ENCODE measurements around the gene PGLYRP1. TPM values are rescaled to one million over a fixed set of nuclear protein-coding genes. Genes with fewer than 3 reads are reported as not detected.

The PGLYRP1 gene
- total RNA-seq, 1 donor from 2014 or later = not detected

DNA sequence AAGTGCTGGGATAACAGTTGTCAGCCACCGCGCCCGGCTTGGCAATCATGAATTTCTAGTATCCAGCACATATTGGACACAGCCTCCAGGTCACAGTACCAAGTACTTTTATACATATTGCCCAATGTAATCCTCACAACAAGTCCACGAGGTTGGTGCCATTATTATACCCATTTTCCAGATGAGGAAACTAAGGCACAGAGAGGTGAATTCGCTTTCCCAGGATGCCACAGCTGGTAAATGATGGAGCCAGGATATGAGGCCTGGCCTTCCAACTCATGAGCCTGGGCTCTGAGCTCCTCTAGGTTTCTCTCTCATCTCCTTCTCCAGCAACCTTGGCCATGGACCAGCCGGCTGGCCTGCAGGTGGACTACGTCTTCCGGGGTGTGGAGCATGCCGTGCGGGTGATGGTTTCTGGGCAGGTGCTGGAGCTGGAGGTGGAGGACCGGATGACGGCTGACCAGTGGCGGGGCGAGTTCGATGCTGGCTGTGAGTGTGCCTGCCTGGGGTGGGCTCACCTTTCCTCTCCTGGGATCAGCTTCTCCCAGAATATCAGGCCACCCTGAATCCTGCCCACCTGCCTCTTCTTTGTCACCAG is 20.1 kb downstream of the PGLYRP1 start:
- DNase-seq (ENCODE audit: low spot score) = no peak

DNA sequence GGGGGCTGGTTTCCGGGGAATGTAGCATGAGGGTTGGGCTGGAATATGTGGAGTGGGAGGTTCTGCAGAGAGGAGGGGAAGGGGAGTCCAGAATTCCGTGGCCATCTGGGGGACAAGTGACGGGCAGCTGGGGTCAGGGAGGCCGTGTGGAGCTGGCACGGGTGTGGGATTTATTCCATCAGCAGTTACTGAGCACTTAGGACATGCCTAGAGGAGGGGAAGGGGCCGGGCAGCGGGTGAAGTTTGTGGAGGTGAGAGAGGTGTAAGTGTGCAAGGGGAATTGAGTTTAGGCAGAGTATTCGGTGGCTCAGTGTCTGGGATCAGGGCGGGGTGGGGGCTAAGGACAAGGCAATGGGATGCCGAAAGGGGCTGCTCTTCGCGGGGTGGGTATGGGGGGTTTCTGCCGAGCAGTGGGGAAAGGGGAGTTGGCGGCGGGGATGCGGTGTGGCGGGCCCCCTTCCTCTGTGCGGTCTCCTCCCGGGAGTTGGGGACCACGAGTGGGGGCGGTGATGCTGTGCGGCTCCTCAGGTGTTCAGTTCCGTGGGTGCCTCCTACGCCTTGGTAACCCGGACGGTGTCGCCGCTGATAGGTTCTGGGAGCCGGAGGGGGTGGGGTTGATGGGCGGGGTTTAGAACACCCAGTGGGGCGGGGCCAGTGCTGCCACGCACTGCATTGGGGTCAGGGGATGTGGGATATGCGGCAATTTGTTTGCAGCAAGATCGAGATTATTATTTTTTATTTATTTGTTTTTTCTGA is 22.2 kb downstream of the PGLYRP1 start:
- no peak for DNase-seq (ENCODE audit: low spot score)

DNA sequence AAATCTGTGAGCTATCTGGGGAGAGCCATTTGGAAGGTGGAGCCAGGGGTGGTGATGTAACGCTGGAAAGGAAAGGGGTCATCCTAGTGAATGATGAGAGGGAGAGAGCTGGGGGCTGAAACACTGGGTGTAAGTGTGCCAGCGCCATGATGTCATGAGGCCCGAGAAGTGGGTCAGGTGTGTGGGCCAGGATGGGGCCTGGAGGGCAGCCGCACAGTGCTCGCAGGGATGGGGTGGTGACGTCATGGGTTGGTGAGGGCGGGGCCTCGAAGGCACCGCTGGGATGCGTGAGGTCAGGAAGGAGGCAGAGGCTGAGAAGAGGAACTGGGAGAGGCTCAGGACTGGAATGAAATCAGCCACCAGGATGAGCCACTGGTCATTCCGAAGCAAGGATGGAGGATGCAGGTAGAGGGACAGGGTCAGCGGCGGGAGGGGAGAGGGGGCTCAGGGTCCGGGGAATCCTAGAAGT is 23.2 kb downstream of the PGLYRP1 start:
- no peak for DNase-seq (ENCODE audit: low spot score)

DNA sequence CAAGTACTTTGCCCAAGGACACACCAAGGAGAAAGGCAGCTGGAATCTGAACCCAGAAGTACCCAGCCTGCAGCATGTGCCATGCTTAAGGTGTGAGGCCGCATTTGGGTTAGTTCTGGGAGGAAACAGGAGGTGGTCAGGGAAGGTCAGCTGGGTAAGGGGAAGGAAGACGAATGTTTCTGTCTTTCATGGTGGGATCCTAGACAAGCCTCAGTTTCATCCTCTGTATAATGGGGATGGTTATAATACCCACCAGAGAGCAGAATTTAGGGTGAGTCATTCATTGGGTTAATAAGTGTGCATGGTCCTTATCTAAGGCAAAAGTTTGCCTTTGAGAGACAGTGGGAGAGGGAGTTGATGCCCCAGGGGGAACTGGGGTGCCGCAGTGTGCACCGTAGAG is 24.0 kb downstream of the PGLYRP1 start:
- DNase-seq (ENCODE audit: low spot score) = no peak

DNA sequence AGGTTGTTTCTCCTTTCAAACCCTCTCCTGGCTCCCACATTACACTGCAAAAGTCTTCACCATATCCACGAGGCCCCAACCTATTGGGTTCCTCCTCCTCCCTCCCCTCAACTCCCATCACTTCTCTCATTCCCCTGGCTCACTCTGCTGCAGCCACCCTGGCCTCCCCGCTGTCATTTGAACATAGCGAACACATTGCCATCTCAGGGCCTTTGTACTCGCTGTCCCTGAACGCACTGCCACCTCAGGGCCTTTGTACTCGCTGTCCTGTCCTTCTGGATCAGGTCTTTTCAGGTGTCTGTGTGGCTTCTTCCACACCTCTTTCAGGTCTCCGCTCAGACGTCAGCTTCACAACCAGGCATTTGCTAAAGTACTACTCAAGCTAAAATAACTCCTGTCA is 25.9 kb downstream of the PGLYRP1 start:
- DNase-seq (ENCODE audit: low spot score) = no peak

DNA sequence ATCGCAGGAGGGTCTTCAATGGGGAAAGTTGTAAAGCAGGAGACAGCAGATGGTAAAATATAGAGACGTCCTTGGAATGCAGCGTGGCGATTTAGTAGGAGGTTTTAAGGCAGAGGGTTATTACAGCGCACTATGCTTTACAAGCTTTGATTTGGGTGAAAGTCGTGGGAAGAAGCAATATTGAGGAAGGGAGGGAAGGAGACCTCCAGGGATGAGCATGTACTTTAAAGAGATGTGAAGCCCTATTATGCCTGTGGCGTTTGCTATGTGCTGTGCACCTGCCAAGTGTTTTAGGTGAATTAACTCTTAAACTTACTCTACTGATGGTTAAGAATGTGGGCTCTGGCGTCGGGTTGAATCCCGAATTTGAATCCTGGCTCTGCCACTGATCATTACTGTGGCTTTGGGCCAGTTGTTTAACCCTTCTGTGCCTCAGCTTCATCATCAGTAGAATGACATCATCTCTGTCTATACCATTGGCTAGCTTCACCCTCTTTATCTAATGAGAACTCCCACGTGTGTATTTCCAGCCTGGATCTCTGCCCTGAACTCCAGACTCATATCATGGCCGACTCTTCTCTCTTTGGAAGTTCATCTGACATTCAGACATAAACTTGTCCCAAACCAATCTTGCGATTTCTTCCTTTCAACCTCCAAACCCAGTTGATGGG is 27.0 kb downstream of the PGLYRP1 start:
- DNase-seq (ENCODE audit: low spot score) = no peak

DNA sequence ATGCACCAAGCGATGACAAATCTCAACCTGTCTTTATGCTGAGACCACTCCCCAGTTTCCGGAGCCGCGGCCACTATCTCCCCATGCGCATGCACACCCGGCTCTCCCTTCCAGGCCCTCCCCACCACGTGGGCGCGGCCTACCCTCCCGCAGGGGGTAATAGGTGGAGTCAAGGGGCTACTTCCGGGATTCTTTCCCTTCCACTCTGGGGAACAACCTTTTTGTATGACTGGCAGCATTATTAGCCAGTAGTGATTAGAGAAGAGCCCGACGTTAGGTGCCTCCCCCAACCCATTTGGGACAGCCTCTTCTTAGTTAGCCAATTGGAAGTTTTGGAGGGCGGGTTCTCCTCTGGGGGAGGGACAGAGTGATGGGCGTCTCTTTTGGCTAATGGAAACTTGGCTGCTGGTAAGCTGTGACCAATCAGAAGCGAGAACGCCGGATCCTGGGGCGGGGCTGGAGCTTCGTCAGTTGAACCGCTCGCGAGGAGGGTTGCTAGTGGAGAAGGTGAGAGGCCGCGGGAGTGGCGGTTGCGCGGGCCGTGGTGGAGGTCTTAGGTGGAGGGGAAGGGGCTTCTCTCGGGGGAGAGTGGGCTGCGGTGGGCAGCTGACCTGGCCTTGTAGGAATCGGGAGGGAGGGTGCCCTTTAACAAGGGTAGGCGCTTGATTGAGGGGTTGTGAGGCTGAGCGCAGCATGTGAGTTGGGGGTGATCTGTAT is 27.7 kb downstream of the PGLYRP1 start, which contains the start of gene CCDC61:
TSS of gene CCDC61 (plus strand) at position 470 of the 717 bp plus-strand sequence. CDS start 7,552 bp downstream, outside the sequence.
- DNase-seq (ENCODE audit: low spot score) = peak; percentile 98

DNA sequence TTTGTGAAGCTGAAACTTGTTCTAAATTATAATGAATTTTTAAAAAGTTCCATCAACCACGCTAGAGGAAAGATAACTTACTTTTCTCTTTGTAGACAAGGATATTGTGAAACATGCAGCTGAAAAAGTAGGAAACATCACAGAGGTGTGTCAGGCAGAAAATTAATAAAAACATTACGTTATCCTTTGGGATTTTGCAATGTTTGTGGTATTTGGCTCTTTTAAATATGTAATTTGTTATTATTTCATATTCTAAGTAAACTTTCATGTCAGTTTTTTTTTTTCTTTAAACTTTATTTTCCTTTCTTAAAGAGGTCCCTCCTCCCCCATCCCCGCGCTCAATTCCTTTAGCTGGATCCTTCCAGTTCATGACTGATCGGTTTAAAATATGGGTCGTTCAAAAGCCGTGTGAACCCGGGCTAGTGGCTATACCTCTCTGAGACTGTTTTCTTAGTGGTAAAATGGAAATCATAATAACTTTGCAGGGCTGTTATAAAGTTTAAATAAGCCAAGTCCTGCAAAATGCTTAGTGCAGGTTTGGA is 28.3 kb downstream of the PGLYRP1 start:
- no peak for DNase-seq (ENCODE audit: low spot score)

DNA sequence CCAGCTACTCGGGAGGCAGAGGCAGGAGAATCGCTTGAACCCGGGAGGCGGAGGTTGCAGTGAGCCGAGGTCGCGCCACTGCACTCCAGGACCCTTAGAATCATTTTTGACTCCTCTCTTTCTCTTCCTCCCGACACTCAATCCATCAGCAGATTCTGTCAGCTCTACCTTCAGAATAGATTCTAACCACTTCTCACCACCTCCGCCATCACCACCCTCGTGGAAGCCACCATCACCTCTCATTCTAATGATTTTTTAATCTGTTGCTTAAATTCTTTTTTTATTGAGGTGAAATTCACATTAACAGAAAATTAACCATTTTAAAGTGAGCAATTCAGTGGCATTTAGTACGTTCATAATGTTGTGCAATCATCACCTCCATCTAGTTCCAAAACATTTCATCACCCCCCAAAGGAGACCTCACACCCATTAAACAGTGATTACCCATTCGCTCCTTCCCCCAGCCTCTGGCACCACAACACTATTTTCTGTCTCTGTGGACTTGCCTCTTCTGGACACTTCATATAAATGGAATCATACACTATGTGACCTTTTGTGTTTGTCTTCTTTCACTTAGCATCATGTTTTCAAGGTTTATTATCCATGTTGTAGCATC is 32.6 kb downstream of the PGLYRP1 start:
- no peak for DNase-seq (ENCODE audit: low spot score)

DNA sequence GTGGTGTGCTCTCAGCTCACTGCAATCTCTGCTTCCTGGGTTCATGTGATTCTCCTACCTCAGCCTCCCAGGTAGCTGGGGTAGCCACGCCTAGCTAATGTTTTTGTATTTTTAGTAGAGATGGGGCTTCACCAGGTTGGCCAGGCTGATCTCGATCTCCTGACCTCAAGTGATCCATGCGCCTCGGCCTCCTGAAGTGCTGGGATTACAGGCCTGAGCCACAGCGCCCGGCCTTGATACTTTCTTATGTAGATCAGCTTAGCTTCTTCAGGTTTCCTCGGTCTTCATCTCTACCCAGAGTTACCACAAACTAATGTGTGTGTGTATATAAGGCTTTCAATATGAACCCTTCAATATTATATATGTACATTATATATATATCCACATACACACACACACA is 37.5 kb downstream of the PGLYRP1 start:
- DNase-seq (ENCODE audit: low spot score) = no peak

DNA sequence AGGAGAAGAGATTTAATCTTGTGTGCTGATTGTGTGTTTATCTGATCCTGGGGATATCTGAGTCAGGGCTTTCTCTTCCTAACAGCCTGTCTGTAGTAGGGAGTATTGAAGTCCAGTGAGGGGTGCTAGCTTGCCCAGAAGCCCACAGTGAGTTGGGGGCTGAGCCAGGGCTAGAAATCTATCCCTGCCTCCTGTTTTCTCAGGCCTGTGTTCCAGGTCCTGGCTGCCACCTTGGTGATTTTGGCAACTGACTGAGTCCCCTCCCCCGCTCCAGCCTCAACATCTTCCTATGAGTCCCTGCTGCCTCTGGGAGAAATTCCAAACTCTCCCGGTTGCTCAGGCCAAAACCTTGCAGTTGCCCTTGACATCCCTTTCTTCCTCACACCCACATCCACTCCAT is 41.5 kb downstream of the PGLYRP1 start:
- no peak for DNase-seq (ENCODE audit: low spot score)

DNA sequence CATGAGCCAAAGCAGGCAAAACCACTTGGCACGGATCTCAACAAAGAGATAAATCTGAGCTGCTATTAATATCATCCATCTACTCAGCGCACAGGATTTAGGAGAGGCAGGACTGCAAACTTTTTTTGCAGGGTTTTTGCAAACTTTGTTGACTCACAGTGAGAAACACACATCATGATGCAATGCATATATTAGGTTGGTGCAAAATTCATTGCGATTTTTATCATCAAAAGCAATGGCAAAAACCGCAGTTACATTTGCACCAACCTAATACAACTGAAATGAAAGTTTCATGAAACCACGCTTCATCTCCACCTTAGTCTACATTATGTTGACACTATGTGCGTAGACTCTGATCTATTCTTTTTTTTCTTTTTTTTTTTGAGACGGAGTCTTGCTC is 44.7 kb downstream of the PGLYRP1 start:
- DNase-seq (ENCODE audit: low spot score) = no peak

DNA sequence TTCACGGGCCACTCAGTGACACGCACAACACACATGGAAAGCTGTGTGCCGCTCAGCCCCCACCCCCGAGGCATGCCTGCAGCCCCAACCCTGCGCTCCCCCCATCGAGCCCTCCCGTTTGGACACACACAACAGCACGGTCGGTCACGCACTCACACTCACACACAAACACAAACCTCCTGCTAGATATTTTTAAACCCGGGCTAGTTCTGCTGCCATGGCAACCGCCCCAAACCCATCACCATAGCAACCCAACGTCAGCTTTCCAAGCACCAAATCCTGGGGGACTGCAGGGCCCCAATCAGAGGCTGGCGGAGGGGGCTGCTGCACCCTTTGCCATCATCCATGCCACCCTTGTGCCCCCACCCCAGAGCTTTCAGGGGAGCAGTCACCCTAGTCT is 46.7 kb downstream of the PGLYRP1 start:
- DNase-seq (ENCODE audit: low spot score) = no peak

DNA sequence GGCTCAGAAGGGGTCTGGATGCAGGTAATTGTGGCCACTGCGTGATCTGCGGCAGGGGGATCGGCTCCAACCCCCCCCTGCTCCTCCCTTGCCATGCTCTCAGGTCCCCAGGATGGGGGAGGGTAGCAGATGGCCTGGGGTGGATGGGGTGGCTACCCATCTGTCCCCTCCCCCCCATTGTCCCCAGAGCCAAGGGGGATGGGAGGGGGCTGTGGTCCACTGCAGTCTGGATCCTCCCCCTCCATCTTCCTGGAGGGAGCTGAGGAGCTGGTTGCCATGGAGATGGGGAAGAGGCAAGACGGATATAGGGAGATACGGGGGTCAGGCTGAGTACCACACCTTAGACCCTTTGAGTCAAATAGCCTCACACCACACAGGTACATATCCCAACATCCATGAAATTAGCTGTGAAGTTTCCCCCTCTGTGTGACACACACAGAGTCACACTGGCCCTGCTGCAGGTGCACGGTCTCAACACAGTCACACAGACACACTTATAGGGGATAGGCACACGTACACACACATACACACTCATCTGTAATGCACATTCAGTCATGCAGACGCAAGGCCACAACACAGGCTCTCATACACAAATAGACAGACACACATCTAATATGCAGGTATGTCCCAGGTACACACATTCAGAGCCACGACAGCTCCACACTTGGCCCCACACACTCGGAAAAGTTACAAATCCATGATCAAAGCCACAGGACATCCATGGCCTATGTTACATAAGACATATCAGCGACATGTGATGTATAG is 47.4 kb downstream of the PGLYRP1 start:
- DNase-seq (ENCODE audit: low spot score) = no peak

DNA sequence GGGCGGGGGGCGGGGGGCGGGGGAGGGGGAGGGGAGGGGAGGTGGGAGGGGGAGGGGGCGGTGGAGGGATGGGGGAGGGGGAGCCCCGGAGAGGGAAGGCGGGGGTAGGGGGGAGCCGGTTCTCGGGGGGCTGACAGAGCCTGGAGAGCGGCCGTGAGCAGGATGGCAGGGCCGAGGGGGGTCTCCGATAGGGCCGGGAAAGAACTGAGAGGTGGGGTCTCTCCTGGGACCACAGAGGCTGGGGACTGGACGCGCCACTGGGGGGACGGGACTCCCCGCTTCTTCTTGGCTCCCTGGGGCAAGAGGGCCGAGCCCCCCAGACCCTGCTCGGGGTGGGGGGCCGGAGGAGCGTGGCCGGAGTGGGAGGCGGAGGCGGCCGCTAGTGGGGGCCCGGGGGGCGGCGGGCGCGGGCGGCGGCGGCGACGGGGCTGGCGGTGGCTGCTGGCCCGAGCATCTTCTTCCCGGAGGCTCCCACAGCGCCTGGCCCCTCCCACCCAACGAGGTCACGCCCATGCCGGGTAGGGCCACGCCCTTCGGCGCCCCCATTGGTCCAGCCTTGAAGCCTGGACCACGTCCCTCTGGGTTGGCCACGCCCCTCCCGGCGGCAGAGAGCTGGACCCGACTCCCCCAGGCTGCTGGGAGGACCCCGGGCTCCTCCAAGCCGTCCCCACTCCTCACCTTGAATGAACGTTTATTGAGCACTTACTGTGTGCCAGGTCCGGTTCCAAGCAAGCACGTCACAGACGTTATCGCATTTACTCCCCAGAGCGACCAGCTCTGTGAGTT is 49.1 kb downstream of the PGLYRP1 start, which contains the start of gene NOVA2:
TSS of gene NOVA2 (minus strand) at position 313 of the 786 bp plus-strand sequence. CDS start 514 bp downstream, outside the sequence.
- no peak for DNase-seq (ENCODE audit: low spot score)

DNA sequence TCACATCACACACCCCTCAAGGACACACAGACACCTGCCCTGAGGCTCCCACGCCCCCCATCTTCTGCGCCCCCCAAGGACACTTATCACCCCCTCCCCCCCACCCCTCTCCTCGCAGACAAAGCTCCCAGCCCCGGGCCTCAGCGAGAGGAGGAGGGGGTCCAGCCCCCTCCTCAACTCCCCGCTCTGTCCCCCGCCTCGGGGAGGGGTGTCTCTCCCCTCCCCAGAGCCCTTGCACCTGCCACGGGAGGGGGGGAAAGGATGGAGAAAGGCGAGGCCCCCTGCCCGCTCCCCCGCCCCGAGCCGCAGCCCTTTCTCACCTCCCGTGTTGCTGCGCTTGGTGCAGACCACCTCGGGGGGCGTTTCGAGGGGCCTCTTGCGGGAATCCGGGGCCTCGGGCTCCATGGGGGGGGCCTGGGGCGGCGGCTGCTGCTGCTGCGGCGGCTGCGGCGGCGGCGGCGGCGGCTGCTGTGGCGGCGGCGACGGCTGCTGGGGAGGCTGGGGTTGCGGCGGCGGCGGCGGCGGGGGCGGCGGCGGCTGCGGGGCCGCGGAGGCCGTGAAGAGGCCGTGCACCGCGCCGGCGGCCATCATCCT is 49.8 kb downstream of the PGLYRP1 start:
- no peak for DNase-seq (ENCODE audit: low spot score)

DNA sequence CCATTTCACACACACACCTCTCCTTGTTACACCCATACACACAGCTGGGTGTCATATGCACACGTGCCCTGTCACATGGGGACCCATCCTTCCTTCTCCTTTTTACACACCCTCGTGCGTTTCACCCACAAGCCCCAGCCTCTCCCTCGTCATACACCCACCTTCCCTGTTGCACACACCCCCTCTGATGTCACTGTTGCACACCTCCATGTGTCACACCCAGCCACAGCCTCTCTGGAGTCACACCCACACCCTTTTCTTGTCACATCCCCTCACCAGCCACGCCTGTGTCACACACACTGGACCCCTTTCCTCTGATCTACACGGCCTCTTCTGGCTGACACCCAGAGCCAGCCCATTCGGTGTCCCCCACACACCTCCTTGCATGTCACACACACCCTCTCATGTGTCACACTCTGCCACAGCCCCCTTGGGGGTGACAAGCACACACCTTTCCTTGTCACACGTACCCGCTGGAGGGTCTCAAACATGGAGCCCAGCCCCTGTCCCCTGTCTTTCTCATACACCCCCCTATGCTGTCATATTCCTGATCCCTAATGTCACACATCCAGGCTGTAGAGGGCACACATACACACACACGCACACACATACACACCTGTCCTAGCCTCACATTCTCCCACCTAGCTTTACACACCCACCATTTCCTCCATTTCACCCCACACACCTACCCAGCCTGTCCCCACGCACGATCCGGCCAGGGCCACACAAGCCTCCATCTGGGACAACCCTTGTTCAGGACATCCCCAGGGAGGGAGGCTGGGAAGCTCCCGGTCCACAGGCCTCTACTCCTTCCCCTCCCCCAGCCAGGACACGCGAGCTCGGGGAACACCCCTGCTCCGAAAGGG is 50.5 kb downstream of the PGLYRP1 start:
- no peak for DNase-seq (ENCODE audit: low spot score)

DNA sequence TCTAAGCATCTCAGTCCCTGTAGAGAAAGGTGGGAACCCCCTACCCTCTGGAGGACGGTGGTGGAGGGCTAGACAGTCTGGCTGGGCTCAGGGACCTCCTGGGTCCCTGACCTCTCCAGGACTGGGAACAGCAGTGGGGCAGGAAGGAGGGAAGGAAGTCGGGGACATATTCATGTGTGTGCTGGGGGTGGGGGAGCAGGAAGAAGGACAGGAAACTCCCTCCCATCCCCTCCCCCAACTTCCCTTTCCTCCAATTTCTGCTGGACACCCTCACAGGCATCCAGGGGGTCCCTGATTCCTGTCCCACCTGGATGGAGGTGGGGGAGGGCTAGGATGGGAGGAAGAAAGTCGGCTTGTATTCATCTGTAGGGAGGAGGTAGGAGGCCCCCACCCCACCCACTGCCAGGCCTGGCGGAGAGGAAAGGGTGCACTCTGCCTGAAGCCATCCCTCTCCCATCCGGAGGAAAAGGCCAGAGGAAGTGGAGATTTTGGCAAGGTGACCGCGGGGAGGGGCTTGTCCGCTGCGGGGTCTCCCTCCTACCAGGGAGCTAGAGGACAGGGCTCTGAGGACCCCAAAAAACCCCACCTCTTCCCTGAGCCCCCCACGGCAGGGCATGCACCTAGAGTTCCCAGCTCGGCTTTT is 51.5 kb downstream of the PGLYRP1 start:
- no peak for DNase-seq (ENCODE audit: low spot score)
